Chondrocyte (in vitro differentiated cells): ENCODE results near the gene PSAT1. TPM values are rescaled to one million over a fixed set of nuclear protein-coding genes. Genes with fewer than 3 reads are reported as not detected.

Experiments used
- DNase-seq: peaks from one replicate; pipeline ENCODE4 v3.0.0; 2021; ENCODE audit warnings: mixed read lengths, low spot score
- H3K27ac Mint-ChIP-seq: one replicate; pipeline ENCODE4 v1.8.0; 2021; ENCODE audit warnings: mild to moderate bottlenecking, moderate library complexity, mixed read lengths; ENCODE audit not compliant: unreplicated experiment
- H3K27me3 Mint-ChIP-seq: 2 replicates; pipeline ENCODE4 v1.8.0; 2021; ENCODE audit warnings: low read depth, mixed read lengths
- H3K36me3 Mint-ChIP-seq: 2 replicates; pipeline ENCODE4 v1.8.0; 2021; ENCODE audit warnings: low read depth, mixed read lengths
- H3K4me1 Mint-ChIP-seq: 2 replicates; pipeline ENCODE4 v1.8.0; 2021; ENCODE audit warnings: low read depth, mild to moderate bottlenecking, mixed read lengths
- H3K4me3 Mint-ChIP-seq: one replicate; pipeline ENCODE4 v1.8.0; 2021; ENCODE audit warnings: mild to moderate bottlenecking, moderate library complexity, mixed read lengths; ENCODE audit not compliant: unreplicated experiment
- H3K9me3 Mint-ChIP-seq: 2 replicates; pipeline ENCODE4 v1.8.0; 2021; ENCODE audit warnings: low read depth, mixed read lengths
- CTCF ChIP-seq: fragments of 200-600 bp; sonication (generic); IDR thresholded peaks from 2 replicates; pipeline ENCODE4 v1.5.0; 2021; ENCODE audit warnings: antibody characterized with exemption, mild to moderate bottlenecking, moderate library complexity
- total RNA-seq: library from RNA; stranded (reverse); gene quantifications from 3 replicates; pipeline ENCODE4 v1.2.1, GENCODE V29; 2021

PSAT1 gene
- total RNA-seq, 1 donor from 2014 or later: 299 TPM

- Mint-ChIP-seq H3K4me1 (no peaks in the 10 kb centered on the region), H3K36me3 (peaks cover 3% of the 10 kb centered on the region), H3K27ac (no peak overlapping the region), H3K4me3 (no peak overlapping the region), H3K27me3 (no peaks in the 10 kb centered on the region), H3K9me3 (peaks cover 6% of the 10 kb centered on the region)
- no peak for DNase-seq
- no peak for TF ChIP-seq CTCF
These were observed 60.4 kb downstream of the PSAT1 start for GRCh38 chr9:78357165-78357873.

GRCh38 chr9:78358329-78359051 lies 61.6 kb downstream of the PSAT1 start:
- H3K36me3 Mint-ChIP-seq: peaks cover 3% of the 10 kb centered on the region
- TF ChIP-seq CTCF: no peak
- peaks cover 5% of the 10 kb centered on the region for H3K9me3 Mint-ChIP-seq
- no peak for DNase-seq
- H3K27ac Mint-ChIP-seq: no peak overlapping the region
- H3K27me3 Mint-ChIP-seq: no peaks in the 10 kb centered on the region
- H3K4me3 Mint-ChIP-seq: no peak overlapping the region
- no peaks in the 10 kb centered on the region for H3K4me1 Mint-ChIP-seq

GRCh38 chr9:78363221-78363620 lies 66.3 kb downstream of the PSAT1 start:
- Mint-ChIP-seq H3K36me3 (peaks cover 2% of the 10 kb centered on the region), H3K4me3 (no peak overlapping the region), H3K27me3 (no peaks in the 10 kb centered on the region), H3K27ac (no peak overlapping the region), H3K4me1 (peaks cover 6% of the 10 kb centered on the region), H3K9me3 (no peaks in the 10 kb centered on the region)
- no peak for TF ChIP-seq CTCF
- no peak for DNase-seq

GRCh38 chr9:78365748-78366697 lies 69.1 kb downstream of the PSAT1 start:
- no peaks in the 10 kb centered on the region for H3K27me3 Mint-ChIP-seq
- no peaks in the 10 kb centered on the region for H3K36me3 Mint-ChIP-seq
- H3K4me3 Mint-ChIP-seq: no peak overlapping the region
- peak; percentile 90 for TF ChIP-seq CTCF
- no peak overlapping the region for H3K27ac Mint-ChIP-seq
- H3K4me1 Mint-ChIP-seq: peaks cover 12% of the 10 kb centered on the region
- no peaks in the 10 kb centered on the region for H3K9me3 Mint-ChIP-seq
- DNase-seq: no peak

- Mint-ChIP-seq H3K27me3 (no peaks in the 10 kb centered on the region), H3K4me1 (peaks cover 12% of the 10 kb centered on the region), H3K9me3 (no peaks in the 10 kb centered on the region), H3K36me3 (no peaks in the 10 kb centered on the region), H3K27ac (no peak overlapping the region), H3K4me3 (no peak overlapping the region)
- no peak for DNase-seq
- TF ChIP-seq CTCF: no peak
These were observed 69.9 kb downstream of the PSAT1 start for GRCh38 chr9:78366827-78367226.
